Fibroblast of the aortic adventitia (primary cell): Measurements from ENCODE around the gene GATAD2A. TPM values are rescaled to one million over a fixed set of nuclear protein-coding genes. Genes with fewer than 3 reads are reported as not detected.
A peak's percentile ranks its signal among the peaks of the same experiment; 100 is the strongest.
"Not testable (repeated sequence)": the region's sequence is repeated elsewhere in the genome, so short reads cannot be mapped to it uniquely, and the experiment has no call there.

Experiments used
- DNase-seq: peaks from one replicate; pipeline ENCODE4 v3.0.0-alpha.2; 2010; ENCODE audit warnings: low read depth
- H3K4me3 ChIP-seq: 2 replicates; pipeline ENCODE4 v1.5.1; 2011; ENCODE audit warnings: low read depth, mild to moderate bottlenecking, control low read depth, low read length, moderate library complexity
- total RNA-seq: library from RNA; depleted of rRNA; stranded (reverse); fragments of >200 nt; gene quantifications from 2 replicates; pipeline ENCODE4 v1.2.3, GENCODE V29; 2012; ENCODE audit warnings: low replicate concordance
- TF ChIP-seq, protein P1 (sequence below): IDR thresholded peaks from 2 replicates; pipeline ENCODE4 v1.5.1; 2011; ENCODE audit warnings: mild to moderate bottlenecking, low read length, control low read depth, inconsistent platforms; ENCODE audit not compliant: insufficient read depth

GATAD2A gene
- total RNA-seq, 1 donor, result 46.4 TPM

DNA sequence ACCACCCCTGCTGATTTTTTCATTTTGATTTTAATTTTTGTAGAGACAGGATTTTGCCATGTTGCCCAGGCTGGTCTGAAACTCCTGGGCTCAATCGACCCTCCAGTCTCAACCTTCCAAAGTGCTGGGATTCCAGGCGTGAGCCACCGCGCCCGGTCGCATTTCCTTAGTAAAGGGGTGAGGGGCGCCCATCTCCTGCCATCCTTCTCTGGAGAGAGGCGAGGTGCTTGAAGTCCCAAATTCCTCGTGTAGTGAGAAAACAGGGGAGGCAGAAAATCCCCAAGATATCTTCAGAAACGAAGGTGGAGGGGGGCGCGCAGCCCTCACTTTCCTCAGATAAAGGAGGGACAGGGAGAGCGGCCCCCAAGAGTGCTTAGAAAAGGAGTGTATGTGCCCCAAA lies 21.0 kb upstream of the GATAD2A start:
- TF ChIP-seq, protein P1, sequence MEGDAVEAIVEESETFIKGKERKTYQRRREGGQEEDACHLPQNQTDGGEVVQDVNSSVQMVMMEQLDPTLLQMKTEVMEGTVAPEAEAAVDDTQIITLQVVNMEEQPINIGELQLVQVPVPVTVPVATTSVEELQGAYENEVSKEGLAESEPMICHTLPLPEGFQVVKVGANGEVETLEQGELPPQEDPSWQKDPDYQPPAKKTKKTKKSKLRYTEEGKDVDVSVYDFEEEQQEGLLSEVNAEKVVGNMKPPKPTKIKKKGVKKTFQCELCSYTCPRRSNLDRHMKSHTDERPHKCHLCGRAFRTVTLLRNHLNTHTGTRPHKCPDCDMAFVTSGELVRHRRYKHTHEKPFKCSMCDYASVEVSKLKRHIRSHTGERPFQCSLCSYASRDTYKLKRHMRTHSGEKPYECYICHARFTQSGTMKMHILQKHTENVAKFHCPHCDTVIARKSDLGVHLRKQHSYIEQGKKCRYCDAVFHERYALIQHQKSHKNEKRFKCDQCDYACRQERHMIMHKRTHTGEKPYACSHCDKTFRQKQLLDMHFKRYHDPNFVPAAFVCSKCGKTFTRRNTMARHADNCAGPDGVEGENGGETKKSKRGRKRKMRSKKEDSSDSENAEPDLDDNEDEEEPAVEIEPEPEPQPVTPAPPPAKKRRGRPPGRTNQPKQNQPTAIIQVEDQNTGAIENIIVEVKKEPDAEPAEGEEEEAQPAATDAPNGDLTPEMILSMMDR, result no peak
- no peak for DNase-seq
- H3K4me3 ChIP-seq, result peak overlapping the region; percentile 65

DNA sequence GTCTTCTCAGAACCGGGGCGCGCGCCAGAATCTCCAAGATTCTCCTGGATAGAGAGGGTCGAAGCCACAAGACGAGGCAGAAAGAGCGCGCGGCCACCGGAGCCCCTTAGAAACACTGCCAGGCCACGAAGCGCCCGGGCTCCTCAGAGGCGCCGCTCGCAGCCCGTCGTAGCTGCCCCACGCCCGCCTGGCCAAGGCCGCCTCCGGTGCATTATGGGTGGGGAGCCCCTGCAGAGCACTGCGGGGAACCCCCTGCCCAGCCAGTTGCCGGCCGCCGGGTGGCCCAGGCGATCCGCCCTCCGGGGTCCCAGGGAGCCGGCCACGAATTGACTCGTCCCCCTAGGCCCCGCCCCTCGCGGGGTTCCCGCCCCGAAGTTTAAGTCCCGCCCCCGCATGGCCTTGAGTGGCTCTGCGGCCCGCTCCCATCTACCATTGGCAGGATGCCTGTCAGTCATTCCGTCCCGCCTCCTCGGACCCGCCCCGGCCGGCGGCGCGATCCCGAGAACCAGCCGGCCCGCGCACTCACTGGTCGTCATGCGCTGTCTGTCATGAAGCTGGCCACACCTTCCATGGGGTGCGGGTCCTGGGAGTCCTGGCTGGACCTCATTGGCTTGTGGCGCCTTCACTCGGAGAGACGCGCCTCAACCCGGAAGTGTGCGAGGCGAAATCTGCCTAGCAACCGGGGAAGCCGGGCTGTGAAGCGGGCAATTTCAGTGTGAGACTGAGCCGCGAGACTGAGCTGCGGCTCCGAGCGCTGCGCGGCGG lies 20.2 kb upstream of the GATAD2A start:
- TF ChIP-seq, protein P1, result peak; percentile 18
- peak; percentile 99 for DNase-seq
- H3K4me3 ChIP-seq, result peak overlapping the region; percentile 80

DNA sequence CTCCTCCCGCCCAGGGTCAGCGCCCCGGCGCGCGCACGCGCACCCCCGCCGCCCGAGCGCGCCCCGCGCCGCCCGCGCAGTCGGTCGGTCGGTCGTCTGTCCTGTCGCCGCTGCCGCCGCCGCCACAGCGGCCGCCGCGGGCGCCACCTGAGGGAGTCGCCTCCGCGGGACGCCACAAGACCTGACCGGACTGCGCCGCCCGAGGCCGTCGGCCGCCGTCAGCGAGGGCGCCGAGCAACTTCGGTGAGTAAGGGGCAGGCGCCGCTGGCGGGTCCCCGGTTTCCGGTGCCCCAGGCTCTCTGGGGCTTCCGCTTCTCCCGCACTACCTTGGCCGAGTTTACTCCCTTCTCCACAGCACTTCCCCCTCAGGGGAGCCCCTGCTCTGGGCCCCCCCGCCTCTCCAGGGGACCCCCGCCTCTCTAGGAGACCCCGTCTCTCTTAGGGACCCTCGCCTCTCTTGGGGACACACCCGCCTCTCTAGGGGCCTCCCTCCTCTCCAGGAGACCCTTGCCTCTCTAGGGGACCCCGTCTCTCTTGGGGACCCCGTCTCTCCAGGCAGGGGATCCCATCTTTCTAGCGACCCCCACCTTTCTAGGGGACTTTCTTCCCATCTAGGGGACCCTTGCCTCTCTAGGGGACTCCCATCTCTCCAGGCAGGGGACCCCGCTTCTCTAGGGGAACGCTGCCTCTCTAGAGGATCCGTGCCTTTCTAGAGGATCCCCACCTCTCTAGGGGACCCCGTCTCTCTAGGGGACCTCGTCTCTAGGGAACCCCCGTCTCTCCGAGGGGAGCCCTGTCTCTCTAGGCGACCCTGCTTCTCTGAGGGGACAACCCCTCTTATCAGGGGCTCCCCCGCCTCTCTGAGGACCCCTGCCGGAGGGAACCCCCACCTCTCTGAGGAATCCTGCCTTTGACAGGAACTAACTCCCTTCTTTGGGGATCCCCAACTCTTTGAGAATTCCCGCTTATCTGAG lies 19.3 kb upstream of the GATAD2A start:
- H3K4me3 ChIP-seq, result peak overlapping the region; percentile 80
- TF ChIP-seq, protein P1, result peak; percentile 17
- no peak for DNase-seq

DNA sequence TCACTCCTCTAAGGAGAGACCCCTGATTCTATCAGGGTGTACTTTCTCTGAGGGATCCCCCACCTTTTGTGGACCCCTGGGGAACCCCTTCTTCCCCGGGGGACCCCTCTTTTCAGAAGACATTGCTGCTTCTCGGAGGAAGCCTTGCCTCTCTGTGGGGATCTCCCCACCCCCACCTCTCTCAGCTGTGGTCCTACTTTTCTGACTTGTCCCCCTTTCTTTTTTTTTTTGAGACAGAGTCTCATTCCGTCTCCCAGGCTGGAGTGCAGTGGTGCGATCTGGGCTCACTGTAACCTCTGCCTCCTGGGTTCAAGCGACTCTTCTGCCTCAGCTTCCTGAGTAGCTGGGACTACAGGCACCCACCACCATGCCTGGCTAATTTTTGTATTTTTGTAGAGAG lies 18.4 kb upstream of the GATAD2A start:
- DNase-seq, result no peak
- H3K4me3 ChIP-seq, result peak overlapping the region; percentile 80
- TF ChIP-seq, protein P1, result no peak

DNA sequence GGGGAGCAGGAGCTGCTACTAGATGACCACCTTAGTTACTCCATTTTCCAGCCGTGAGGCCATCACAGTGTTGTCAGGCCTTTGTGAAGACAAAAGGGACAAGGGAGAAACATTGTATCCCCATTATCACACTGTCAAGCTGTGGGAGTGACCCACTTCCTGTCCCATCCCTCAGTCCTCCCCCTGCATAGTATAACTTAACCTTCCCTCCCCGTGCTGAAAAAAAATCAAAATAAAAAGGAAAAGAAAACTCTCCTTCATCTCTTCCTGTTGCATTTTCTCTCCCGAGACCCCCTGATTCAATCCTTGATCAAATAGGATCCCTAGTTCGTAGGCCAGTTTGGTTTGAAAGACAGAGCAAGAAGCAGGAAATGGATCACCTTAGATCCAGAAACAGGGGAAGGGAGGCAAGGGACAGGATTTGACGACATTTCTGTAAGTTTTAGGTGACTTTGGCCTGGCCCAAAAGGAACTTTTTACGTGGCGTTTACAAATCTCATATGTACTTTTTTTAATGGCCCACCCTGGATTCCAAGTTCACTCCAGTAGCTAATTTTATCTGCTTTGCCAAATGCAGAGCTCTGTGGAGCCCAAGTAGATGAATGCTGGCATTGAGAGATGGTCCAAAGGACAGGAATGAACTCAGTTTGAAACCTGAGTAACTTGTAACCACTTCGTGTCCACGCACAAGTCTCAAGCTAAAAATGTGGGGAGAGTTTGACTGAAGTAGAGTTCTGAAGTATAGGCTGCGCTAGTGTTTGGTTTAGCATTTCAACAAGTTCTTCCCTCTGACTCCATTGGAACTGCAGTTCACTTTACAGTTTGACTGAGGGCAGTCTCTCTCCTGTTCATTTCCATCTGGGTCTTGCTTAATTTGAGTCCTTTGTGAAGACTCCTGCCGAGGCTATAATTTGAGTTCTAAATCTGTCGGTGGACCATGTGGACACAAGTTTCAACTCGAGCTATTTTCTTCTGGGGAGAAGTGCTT lies 16.6 kb upstream of the GATAD2A start:
- no peak for DNase-seq
- TF ChIP-seq, protein P1, result no peak
- peak overlapping the region; percentile 3 for H3K4me3 ChIP-seq

DNA sequence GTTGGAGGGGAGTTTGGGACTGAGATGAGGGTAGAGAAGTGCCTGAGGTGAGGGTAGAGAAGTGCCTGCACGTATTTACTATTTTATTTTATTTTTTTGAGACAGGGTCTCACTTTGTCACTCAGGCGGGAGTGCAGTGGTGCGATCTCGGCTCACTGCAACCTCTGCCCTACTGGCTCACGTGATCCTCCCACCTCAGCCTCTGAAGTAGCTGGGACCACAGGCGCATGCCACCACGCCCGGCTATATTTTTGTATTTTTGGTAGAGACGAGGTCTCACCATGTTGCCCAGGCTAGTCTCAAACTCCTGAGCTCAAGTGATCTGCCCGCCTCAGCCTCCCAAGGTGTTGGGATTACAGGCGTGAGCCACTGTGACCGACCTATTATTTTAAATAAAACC lies 15.8 kb upstream of the GATAD2A start:
- not testable (repeated sequence) for DNase-seq, H3K4me3 ChIP-seq

DNA sequence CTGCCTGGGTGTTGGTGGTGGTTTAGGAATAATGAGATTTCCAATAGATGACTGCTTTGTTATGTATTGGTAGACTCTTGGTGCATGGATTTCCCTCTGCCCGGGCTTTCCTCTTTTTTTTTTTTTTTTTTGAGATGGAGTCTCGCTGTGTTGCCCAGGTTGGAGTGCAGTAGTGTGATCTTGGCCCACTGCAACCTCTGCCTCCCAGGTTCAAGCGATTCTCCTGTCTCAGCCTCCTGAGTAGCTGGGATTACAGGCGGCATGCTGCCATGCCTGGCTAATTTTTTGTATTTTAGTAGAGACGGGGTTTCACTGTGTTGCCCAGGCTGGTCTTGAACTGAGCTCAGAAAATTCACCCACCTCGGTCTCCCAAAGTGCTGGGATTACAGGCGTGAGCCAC lies 11.1 kb upstream of the GATAD2A start:
- H3K4me3 ChIP-seq, DNase-seq: not testable (repeated sequence)
